GM18858 (cell line): ENCODE data around the gene NAV2.
"Not testable (repeated sequence)": the region's sequence is repeated elsewhere in the genome, so short reads cannot be mapped to it uniquely, and the experiment has no call there.

Experiments
- ATAC-seq: cut with Tn5 transposase; IDR thresholded peaks from one replicate; pipeline ENCODE4 v1.9.1; 2021; ENCODE audit not compliant: unreplicated experiment

The NAV2 gene

DNA sequence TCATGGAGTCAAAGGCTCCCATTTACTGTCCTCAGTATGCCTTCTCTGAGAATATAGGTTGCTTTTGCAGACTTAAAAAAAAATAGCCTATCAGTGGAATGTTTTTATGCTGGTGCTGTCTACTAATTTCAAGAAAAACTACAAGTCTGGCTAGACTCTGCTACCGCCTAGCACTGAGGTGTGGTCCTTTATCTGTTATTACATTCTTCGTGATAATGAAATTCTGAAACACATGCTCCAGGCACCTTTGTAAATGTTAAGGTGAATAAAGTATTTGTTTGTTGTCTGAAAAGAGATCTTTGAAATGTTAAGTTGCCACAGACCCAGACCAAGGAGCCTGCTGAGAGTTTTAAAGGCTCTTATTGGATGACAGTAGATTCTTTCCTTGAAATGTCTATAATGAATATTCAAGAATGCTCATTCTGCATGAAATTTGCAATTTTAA is 352.3 kb downstream of the NAV2 start:
- no peak for ATAC-seq

DNA sequence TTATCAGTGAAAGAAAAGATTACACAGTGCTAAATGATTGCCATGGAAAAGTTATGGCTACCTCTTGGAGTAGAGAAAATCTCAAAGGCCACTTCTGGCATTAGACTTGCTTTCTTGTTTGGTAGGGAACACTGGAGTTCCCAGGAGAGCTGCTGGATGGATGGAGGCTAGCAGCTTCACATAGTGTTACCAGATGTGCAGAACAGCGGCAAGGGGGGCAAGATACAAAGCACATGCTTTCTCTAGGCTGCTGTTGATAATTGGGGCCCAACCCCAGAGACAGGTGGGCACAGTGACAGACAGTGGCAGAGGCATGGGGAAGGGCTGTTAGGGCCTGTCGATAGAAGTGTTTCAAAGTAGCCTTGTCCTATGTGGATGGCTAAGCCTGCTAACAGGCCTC is 352.8 kb downstream of the NAV2 start:
- no peak for ATAC-seq

DNA sequence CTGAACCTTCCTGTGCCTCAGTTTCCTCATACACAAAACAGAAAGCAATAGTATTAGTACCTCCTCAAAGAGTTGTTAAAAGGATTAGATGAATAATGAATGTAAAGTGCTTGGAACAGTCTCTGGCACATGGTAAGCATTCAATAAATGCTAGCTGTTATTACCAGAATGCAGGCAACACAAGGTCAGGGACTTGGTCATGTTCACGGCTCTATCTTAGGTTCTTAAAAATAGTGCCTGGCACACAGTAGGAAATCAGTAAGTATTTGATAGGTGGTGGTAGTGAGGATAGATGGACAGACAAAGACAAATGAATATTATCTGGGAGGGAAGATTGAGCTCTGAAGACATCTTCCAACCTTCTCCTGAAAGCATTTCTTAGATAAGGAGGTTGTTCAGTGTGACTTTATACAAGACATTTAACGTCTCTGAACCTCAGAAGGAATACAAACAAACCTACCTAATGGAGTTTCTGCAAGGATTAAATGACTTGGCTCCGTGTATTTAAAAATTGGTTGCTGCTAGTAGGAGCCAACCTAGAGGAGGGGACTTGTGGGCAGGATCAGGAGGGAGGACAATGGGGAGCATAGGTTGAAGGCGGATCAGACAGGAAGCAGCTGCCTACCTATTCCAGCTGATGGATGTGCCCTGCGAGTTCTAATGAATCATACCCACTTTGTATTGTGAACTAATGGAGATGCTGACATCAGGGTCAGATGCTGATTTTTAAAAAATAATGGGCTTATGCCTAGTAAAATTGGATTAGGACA is 353.6 kb downstream of the NAV2 start:
- no peak for ATAC-seq

DNA sequence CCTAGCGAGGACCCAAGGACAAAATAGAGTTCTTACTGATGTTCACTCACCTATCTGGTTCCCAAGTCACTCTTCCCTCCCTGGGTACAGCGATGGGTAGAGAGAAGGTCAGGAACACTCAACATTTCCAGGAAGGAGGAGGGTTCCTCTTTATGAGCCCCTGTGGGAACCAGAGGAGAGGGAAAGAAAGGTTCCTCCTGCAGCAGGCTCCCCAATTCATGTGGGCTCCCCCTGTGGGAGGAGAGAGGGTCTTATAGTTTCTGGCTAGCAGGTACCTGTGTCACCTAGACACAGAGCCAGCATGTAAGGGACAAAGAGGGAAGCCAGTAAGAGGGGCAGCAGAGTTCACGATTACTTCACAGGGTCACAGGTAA is 354.1 kb downstream of the NAV2 start:
- no peak for ATAC-seq

DNA sequence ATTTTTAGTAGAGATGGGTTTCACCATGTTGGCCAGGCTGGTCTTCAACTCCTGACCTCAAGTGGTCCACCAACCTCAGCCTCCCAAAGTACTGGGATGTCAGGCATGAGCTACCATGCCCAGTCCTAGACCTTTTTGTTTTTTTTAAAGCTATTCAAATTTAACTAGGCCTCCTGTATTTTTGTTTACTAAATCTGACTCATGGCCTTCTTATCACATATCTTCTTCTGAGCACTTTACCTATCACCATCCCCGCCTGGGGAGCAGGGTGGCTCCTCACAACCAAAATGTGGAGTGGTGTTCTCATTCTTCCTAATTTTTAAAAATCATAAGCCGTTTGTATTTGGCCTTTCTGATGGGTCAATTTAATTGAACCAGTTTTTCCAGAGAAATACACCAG is 355.0 kb downstream of the NAV2 start:
- no peak for ATAC-seq

DNA sequence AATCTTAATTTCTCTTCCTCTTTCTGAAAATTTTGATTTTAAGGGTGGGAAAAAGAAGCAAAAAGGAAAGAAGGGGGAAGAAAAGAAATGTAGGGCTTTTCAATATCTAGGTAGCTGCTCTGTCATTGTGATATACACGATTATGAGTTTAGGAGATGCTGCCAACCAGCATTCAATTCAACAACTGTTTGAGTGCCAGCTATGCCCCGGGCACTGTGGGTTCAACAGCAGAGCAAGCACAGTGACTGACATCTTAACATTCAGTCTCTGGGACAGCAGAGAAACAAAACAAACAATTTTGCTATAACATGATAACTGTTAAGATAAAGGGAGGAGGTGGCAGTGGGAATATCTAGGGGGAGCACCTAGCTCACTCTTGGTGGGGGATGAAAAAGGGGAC is 356.1 kb downstream of the NAV2 start:
- no peak for ATAC-seq

DNA sequence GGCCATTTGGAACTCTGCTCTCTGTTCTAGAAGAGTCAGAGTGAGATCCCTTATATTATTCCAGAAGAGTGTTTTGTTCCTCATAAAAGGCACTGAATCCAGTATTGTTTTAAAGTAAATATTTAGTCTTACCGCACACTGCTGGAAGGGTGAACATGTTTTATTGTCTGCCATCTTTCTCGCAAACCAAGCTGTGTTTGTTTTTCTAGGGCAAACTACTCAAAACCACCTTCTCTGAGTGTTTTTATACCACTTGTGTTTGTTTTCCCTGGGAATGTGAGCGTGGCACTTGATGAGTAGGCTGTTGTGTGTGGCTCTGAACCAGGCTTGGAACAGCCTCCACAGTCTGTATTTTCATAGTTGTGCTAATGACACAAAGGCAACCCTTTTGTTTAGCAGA is 357.8 kb downstream of the NAV2 start:
- no peak for ATAC-seq

DNA sequence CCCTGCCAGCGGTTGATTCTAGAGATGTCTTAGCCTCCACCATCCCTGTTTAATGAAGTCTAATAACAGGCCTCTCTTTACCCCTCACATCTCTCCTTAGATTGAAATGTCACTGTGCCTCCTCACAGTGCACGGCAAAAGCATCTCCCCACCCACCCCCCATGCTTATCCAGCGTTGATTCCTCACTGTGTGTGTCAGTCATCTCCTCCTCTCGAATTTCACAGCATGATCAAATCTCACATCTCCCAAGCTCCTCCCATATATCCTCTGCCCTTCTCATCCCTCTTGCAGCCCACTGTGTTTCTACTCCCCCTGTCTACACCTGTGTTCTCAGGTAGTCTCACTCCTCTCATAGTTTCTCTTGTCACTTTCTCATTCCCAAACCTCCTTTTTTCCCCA is 363.0 kb downstream of the NAV2 start:
- ATAC-seq = no peak

DNA sequence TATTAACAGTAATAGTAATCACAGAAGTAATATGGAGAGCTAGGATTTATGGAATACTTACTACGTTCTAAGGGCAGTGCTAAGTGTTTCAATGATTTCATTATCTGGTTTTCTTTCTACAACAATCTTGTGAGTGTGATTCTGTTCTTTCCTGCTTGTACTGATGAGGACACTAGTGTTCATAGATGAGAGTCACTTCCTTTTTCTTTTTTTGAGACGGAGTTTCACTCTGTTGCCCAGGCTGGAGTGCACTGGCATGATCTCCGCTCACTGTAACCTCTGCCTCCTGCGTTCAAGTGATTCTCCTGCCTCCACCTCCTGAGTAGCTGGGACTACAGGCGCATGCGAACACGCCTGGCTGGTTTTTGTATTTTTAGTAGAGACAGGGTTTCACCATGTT is 366.2 kb downstream of the NAV2 start:
- ATAC-seq = no peak

DNA sequence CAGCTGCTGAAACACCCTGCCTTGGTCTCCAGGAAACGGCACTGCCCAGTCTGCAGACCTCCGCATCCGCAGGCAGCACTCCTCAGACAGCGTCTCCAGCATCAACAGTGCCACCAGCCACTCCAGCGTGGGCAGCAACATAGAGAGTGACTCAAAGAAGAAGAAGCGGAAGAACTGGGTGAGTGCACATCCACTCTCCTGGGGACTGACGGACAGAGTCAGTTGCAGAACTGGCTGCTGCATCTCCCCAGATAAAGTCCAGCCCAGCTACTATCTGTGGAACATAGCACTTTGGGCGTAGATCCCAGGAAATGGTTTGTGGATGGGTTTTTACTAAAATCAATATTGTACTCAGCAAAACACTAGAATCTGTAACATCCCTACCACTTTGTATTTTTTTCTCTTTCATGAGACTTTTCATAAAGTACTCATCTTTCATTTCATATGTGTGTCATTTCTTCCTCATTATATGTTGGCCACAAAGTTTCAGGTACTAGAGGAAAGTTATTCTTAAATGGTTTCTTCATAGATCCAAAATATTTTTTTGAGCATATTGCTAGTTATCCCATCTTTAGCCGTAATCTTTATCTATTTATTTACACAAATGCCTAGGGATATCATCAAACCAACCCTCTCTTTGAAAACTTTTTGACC is 367.5 kb downstream of the NAV2 start:
- peak; percentile 91 for ATAC-seq

DNA sequence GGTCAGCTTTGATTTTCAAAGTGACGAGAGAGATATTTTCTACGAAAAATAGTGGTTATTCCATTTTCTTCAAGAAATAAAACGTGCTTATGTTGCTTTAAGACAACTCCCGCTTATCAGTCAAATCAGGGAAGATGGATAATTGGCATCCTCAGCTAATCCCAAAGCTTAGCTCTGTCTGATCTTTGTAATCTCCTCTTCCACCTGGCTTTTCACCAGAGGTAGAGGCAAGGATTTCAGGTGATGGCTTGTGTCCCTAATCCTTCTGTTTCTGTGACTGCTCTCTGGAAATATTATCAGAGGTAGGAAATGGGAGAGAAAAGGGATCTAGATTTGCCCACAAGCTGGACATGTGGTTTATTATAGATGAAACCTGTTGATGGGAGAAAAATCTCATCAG is 368.7 kb downstream of the NAV2 start:
- no peak for ATAC-seq

DNA sequence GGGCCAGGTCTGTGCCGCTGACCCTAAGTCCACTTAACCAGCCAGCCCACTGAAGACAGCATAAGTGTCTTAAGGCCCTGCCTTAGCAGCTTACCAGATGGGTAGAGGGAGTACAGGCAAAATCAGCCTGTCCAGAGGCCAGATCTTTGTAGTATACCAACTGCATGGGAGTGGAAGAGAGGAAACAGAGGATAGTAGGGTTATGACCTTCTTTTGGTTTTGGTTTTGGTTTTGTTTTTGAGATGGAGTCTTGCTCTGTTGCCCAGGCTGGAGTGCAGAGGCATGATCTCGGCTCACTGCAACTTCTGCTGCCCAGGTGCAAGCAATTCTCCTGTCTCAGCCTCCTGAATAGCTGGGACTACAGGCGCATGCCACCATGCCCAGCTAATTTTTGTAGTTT is 371.2 kb downstream of the NAV2 start:
- ATAC-seq = not testable (repeated sequence)

DNA sequence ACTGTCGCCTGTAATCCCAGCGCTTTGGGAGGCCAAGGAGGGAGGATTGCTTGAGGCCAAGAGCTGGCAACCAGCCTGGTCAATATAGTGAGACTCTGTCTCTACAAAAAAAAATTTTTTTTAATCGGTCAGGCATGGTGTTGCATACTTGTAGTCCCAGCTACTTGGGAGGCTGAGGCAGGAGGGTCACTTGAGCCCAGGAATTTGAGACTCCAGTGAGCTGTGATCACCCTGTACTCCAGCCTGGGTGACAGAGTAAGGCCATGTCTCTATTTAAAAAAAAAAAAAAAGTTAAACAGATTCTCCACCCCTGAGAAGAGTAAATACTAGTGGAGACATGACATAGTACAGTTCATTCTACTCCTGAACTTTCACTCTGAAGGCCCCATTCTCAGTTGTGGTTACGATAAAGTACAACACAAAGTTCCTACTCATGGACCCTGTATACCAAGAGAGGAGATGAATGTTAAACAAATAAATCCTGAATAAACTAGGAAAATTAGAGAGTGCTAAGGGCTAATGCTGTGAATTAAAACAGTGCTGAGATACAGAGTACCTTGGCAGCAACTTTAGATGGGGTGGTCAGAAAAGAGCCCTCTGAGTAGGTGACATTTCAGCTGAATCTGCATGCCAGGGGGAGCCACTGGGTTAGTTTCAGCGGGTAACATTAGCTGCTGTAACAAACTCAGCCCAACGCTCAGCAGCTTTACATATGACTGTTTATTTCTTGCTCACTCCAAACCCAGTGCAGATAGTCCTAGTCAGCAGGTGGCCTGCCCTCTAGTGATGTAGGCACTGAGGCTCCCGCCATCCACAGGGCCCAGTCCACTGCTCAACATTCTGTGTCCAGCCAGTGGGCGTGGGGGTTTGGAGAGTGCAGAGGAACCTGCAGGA is 372.5 kb downstream of the NAV2 start:
- ATAC-seq = no peak

DNA sequence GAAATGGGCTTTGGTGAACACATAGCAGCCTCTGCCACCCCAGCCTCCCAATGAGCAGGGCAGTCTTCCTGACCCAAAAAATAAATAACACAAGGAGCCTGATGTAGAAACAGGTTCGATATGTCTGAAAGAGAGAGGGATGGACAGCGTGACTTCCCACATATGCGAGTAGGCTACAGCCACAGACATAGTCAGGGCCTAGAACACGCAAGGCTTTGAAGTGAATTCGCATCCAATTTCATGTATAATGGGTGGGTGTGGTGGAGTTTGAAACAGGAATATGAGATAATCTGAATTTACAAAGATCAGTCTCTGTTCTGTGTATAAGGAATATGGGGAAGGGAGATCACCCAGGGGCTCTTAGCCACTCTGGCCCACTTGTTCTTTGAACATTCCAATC is 373.3 kb downstream of the NAV2 start:
- ATAC-seq = no peak

DNA sequence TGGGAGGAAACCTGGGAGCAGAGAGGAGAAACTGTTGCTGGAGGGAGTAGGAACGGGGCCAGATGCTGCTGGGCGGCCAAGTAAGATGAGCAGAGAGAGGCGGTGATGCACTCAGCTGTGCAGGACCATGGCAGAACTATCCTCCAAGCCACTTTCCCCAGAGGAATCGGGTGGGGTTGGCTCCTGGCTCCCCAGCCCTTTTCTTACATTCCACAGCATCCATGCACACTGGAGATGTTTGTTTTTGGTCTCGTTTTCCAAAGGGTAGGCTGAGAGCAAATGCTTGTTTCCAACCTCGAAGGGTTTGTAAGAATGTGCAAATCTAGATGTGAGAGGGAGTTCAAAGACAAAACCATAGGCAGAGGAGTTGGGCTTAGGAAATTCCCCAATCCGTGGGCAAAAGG is 374.5 kb downstream of the NAV2 start:
- no peak for ATAC-seq

DNA sequence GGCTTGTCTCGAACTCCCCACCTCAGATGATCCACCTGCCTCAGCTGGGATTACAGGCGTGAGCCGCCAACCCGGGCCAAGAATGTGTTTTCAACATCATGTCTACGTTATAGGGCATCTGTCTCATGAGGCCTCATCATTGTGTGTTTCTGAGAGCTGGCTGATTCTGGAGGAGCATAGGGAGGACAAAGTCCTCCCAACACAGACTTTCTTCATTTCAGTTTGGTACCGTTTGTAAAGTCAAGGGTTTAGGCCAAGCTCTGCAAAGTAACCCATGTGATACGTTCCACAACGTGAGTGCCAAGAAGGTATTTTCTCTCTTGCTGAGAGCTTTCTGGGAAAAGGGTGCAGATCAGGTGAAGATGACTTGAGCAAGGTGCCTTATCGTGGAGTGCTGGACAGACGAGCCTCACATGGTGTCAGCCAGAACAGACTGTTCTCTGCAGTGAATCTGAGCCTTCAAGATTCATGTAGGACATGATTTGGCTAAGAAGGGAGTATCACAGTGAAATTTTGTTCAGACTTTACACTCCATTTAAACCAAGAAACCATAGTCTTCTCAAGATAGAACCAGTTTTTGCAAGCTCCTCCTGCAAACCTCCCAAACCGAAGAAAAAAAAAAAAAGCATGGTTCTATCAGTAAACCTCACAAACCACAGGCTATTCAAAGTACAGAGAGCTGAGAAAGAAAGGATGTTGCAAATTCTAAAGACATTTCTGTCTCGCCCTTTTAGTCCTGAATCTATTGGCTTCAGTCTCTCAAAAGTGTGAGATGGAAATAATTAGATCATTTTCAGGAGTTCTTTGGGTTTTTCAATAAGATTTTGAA is 376.0 kb downstream of the NAV2 start:
- no peak for ATAC-seq

DNA sequence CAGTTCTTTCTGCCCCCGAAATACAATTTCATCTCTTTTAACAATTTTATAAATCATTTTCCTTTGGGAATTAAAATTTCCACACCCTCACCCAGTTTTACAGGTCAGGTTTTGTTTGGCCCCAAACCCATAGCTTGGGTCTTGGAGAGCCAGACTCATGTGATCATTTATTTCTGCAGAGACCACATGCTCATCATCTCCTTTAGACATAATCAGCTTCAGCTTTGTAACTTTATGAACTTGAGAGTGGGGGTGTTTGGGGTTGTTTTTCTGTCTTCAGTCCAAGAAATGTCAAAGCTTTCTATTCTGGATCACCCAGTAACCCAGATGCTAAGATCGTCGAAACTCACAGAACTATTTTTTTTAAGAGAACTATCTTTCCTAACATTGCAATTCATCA is 376.7 kb downstream of the NAV2 start:
- no peak for ATAC-seq

DNA sequence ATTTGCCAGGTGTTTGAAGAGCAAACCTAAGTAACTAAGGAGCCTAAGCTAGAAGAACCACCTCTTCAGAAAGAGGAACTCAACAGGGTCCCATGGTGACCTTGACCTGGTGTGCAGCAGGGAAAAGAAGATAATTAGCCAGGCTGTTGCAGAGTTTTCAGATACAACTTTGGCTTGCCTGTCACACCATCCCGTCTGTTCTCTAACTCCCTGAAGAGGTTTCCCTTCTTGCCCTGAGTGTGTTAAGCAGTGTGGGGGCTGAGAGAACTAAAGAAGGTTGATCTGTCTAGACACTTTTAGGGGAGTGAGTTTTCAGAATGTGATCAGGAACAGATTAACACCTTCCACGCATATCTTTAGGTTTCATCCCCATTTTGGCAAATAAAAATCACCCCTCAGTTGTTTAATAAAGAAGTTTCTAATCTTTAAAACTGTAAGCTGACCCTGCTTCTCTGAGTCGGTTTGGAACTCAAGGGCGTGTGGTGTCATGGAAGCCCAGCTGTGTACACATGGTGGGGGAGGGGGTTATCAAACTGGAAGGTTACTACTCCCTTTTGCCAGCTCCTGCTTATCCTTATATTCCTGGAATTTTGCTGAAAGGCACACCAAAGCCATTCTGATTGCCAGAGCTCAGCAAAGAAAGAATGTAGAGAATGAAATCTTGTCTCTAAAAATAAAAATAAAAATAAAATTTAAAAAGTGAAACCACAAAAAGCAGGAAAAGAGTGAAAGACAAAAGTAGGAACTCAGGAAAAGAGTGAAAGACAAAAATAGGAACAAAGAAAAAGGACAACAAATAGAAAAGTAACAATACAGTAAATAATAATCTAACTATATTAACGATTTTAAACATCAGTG is 377.4 kb downstream of the NAV2 start:
- no peak for ATAC-seq

DNA sequence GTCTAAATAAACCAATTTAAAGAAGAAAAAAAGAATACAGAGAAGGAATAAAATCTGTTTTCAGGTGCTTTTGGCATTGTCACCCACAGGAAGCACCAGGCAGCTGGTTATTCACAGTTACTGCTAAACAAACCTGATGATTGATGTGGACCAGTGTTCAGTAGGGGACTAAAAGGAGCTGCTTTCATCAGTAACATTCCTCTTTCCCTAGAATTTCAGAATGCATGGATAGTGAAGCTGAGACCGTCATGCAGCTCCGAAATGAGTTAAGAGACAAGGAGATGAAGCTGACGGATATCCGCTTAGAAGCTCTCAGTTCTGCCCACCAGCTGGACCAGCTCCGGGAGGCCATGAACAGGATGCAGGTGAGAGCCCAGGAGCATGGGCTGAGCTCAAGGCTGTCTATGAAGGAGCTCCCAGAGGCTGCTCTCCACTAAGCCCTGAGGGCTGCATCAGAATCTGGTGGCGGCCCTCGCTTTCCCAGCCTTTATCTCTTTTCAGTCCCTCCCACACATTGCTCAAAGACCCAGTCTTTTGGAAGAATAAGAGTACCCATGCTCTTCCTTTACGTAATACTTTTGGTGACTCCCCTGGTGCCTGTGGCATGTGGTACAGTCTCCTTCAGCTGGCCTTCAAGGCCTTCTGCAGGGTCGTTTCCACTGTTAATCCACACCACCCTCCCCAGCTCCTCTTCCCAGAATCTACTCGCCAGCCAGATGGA is 378.2 kb downstream of the NAV2 start:
- ATAC-seq = no peak
